GOT3 (cell line): ENCODE results near the gene SULF2.

Source experiments
- DNase-seq: peaks from one replicate; lab custom pipeline; 2025; ENCODE audit warnings: mixed read lengths; lab: John Stamatoyannopoulos, UW

SULF2 gene

DNA sequence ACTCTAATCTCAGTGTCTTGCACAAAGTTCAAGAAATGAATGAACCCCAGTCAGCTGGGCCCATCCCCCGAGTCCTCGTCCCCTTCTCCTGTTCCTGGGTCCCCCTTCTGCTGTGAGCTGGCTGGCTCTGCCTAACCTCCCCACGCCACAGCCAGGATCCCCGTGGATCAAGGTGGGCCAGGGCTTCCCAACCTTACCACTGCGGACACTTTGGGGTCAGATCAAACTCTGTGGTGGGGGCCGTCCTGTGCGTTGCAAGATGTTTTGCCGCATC is 116.2 kb downstream of the SULF2 start:
- no peak for DNase-seq

DNA sequence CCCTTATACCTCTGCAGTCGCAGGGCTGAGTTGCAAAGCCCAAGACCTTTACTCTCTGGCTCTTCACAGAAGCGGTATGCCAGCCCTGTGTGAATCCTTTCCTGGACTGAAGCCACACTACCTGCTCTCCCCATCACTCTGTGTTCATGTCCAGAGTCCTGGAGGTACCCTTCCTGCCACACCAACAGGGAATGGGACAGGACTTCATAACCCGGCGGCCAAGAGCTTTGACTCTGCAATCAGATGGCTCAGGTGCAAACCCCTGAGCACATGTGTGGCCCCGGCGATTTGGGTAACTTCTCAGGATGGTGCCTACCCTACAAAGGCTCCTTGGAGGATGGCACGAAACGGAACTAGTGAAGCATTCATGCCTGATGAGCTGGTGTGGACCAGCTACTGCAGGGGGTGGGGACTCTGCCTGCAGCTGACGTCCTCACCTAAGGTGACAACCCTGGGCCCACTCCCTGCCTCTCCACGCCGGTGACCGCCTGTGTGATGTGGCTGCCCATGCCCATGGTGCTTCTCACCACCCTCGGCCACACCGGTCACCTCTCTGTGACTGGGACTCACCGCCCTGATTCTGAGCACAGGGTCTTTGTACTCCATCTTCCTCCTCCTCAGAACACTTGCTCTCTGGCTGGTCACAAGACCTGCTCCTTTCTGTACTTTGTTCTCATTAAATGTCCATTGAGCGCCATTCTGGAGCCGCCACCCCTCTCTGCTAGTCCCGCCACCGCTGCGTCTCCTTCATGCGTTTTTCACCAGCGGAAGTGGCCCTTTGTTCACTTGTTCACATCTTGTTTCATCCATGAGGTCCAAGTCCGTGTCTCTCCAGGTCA is 116.7 kb downstream of the SULF2 start:
- DNase-seq: no peak

DNA sequence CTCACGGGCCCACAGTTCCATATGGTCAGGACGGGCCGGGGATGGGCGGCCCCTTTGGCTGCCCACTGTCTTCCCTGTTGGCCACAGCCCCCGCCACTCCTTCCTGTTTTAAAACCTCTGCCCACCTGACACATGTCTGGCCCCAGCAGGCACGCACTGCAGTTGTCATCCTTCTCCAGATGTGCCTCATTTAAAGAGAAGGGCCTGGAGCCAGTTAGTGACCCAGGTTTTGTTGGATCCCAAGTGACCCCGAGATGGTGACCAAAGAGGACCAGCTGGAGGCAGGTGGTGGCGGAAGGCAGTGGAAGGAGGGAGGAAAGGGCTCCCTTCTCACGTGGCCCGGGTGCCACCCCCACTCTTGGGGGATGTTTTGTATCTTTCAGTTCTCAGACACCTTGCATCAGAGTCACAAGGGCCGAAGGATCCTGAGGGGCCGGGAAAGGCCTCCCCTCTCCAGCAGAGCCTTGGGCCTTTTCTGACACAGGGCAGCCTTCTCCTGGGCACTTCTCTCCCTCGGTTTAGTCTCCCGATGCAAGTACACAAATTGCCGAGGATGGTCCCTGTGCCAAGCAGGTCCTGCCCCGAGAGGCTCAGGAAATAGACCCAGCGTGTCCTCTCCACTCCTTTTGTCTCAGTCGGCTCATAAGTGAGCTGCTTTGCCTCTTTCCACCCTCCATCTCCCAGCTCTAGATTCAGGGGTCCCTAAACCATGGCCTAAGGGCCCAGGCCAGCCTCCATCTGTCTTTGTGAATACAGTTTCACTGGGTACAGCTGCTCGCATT is 117.6 kb downstream of the SULF2 start:
- no peak for DNase-seq

DNA sequence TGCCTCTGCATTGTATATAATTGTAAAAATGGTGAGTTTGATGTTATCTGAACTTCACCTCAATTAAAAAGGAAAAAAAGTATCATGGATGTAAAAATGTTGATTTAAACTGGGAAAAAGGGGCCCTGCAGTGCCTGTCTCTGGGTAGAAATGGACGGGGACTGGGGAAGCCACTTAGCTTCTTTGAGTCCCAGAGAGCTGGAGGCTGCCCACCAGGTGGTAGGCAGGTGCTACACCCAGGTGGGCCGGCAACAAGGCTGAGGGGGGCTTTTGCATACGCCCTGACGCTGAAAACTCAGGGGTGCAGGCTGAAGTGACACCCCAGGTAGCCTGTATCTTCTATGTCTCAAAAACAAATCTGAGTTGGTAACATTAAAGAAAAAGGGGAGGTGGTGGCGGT is 118.2 kb downstream of the SULF2 start:
- DNase-seq: no peak

DNA sequence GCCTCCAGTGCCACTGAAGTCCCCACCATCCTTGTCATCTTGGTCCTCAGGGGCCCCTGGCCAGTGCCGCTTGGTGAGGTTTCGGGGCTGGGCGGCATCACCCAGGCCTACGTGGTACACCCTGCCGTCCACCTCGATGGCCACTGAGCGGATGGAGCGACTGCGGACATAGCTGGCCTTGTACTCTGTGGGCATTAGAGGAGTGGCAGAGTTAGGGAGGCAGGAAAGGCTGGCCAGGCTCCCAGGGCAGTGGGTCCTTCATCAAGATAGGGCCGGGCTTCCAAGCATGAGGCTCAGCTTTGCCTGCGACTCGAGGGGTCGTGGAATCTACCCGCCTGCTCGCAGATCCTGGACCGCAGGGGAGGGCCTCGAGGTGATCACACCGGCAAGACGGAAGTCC is 119.0 kb downstream of the SULF2 start:
- DNase-seq: no peak

DNA sequence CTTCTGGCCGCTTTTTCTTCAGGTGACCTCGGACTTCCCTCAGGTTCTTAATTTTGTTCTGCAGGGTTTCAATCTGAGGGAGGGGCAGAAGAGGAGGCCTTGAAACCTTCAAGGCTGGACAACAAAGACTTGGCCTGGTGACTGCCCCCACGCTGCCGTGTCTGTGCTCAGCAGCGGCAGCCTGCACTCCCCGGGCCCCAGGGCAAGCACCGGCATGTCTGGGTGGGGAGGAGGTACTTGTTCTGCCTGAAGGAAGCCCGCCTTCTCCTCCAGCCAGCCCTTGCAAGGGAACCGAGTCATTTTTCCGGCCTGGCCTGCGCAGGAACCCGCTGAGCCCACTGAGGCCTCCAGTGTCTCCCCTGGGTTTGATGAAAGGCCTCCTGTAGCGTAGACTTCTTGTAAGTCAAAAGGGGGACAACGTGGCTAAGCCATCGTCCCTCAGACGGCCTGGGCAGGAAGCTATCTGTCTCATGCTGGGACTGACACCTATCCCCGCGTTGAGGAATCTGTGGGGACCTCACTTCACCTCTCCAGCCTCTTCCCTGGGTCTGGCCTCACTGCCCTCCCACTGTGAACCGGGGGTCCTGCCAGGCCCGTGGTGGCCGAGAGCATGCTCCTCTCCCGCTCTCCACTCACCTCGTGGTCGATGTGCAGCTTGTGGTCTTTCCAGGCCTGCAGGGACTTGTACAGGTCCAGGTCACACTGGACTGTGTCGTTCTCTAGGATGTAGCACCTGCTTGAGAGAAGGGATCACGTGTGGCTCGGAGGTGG is 119.9 kb downstream of the SULF2 start:
- DNase-seq: no peak

DNA sequence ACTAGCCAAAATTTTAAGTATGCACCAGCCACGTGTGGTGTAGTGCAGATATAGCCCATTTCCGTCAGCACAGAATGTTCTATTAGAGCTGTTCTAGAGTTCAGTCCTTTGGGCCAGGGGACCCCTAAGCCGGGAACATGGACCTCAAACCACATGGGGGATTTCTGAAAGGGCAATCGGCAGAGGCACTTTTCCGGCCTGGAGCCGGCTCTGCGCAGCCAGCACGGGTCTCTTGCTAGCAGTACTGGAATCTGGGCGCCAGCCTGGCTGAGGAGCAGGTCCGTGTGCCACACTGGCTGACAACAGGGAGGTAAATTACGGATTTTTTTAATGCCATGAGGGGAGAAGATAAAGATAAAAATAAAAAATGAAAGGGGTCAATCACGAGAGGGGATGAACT is 120.5 kb downstream of the SULF2 start:
- DNase-seq: no peak

DNA sequence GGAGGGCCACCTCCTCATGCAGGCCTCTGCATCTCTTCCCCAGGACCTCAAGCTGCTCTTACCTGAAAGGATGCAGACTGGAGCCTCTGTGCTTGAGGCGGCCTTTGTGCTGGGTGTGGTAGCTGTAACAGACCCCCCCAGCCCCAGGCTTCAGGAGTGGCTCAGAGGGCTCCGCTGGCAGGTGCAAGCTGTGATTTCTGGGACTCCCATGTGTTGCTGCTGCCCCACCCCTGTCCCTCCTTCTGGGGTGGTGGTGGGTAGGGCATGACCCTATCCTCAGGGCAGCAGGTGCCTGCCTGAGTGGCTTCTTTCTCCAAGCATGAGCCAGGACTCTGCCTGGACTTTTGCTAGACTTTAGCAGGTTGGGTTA is 121.2 kb downstream of the SULF2 start:
- DNase-seq: no peak

DNA sequence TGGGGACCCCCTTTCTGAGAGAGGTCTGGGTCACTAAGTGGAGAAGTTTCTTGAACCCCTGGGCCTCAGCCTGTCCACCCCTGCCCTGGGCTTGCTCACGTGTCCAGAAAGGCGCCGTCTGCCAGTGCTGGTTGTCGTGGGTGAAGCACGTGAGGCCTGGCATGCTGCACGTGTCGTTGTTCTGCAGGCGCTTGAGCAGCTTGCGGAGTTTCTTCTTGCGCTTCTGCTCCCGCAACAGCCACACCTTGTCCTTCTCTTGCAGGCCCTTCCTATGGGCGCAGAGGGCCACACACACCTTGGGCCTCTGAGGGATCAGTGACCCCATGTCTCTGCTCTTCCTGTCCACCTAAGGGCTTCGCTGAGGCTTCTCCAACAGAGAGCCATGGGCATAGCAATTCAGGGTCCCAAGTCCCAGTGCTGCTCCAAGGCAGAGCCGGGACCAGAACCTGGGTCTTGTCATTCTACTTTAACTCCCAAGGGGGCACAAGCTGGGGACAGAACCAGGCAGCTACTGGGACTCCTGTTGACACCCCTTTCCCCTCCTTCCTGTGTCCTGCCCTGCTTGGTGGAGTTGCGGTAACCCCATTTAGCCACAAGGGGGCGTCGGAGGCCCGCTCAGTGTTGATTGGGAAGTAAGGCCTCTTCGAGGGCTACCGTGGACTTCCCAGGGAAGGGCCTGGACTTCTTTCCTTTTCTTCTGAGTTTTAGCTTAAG is 121.8 kb downstream of the SULF2 start:
- peak; percentile 52 for DNase-seq

DNA sequence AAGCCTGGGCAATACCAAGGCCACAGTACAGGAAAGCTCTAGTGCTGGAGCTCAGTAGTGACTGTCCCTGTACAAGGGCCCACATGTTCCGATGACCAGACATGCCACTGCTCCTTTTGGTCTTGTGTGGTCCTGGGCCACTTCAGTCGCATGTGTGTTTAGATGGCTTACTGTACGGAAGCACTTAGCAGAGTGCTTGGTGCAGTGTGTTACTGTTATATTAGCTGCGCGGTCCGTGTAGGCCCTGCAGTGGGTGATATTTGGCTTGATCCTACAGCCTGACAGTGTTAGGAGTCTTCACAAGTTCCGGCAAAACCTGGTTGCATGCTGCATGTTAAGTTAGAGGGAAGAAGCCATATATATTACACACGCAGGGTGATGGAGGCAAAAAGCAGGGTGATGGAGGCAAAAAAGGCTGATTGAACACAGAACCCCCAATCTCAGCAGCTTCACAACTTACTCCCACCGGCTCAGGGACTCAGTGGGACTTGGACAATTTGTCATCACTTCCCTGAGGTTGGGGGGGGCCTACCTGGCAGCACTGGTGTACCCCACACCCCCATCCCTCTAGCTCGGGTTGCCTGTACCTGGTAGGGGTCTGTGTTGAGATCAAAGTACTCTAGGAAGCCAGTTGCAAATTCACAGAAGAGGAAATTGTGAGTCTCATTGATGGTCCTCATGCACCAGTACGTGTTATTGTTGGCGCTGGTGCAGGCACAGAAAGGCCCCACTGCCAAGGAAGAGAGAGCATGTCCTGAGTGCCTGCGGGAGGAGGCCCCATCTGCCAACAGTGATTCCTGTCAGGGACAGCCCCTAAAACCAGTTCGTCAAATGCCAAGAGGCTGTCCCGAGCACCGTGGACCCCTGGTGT is 122.6 kb downstream of the SULF2 start:
- no peak for DNase-seq

DNA sequence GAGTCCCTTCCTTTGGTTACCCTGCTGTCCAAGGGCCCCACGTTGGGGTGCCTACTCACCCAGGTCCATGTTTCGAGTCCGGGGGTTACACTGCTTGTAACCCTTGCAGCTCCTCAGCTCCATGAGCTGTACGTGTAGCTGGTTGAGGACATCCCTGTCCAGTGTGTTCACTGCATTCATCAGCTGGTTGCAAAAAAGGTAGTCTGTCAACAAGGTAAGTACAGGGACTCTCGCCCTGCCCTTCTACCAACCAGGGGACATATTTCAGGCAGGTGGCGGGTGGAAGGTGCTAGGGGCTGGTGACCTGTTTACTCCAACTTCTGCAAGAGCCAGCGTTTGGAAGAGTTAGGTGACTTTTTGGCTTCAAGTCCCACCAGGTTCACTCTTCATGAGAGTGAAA is 123.6 kb downstream of the SULF2 start:
- DNase-seq: no peak

DNA sequence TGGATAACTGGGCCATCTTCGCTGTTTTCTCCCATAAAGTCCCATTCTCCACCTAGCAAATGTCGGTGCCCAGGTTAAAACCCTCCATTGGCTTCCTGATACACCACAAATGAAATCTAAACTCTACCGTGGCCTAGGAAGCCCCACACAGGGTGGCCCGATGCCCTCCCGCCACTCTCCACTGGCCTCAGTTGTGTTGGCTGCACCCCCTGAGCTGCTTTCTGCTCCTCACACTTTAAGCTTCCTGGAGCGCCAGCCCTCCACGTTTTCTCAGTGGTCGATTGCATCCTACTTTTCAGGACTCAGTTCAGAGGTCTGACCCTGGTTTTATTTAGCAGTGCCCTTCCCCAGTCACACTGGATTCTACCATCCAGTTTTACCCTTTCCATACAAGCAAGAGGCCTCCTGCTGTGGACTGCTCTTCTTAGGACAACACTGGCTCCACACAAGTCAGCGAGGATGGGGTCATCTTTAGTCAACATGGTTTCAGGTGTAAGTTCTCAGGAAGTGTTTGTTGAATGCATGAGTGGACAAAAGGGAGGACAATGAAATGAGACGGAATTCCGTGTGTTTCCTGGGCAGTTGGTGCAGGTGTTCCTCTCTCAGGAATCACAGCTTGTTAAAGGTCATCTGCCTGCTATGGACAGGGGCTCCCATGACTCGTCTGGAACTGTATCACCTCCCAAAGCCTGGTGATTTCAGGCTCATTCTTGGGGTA is 124.1 kb downstream of the SULF2 start:
- no peak for DNase-seq

DNA sequence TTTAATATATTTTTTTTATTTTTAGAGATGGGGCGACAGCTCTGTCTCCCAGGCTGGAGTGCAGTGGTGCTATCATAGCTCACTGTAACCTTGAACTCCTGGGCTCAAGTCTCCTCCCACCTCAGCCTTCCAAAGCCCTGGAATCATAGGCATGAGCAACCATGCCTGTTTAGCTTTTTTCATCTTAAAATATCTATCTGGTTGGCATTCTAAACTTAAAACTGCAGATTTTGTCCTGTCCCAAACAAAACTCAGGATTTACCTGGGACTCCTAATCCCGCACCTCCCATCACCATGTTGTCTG is 124.7 kb downstream of the SULF2 start:
- no peak for DNase-seq

DNA sequence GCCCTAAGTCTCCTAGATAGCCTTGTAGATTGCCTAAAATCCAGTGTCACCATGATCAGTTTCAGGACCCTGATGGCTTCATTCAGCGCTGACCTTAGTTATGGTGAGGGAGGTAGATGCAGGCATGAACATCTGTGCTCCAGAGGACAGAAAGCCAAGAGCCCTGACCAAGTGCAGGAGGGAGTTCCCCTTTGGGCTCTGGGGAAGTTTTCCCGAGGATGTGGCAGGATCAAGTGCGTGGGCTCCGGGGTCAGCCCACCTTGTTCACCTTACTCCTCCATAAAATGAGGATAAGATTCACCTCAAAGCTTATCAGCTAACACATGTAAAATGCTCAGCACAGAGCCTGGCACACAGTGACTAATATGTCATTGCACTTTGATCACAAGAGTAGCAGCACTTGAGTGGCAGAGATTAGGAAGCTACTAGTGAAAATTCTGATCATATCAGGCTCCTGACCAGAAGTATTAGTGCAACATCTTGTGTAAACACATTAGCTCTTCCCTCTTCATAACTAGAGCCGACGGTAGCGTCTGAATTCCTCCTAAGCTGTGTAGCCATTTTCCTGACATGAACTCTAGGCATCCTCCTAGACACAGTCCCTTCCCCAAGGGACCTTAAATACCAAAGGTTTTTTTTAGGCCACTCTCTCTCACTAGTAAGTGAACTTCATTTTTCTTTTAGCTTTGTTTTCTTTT is 125.2 kb downstream of the SULF2 start:
- DNase-seq: no peak

DNA sequence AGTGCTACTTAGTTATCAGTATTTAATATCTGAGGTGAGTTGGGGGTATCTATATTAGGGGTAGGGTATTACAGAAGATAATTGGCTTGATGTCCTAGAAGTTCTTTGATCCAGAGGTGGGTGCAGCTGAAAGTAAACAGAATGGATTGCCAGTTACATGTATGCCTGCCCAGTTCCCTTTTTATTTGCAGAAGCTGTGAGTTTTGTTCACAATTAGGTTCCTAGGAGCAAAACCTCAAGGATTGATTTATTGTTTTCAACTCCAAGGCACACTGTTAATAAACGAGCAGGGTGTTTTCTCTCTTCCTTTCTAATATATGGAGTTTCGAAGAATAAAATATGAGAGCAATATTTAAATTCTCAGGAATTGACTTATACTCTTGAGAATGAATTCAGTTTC is 129.0 kb downstream of the SULF2 start:
- no peak for DNase-seq

DNA sequence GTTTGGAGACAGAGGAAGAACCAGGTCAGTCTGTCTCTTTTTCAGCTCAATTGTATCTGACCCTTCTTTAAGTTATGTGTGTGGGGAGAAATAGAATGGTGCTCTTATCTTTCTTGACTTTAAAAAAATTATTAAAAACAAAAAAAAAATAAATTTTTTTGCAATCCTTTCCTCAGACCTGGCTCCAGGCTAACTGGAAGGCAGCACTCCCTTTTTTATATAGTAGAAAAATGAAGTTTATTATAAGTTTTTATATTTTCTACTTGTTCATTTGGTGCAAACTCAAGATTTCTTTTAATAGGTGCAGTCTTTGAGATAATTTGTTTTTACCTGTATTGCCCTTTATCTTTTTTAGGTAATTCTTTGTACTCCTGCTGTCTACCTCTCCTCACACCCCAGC is 129.6 kb downstream of the SULF2 start:
- DNase-seq: no peak

DNA sequence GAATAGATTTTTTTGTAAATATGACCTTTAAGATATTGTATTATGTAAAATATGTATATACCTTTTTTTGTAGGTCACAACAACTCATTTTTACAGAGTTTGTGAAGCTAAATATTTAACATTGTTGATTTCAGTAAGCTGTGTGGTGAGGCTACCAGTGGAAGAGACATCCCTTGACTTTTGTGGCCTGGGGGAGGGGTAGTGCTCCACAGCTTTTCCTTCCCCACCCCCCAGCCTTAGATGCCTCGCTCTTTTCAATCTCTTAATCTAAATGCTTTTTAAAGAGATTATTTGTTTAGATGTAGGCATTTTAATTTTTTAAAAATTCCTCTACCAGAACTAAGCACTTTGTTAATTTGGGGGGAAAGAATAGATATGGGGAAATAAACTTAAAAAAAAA is 130.9 kb downstream of the SULF2 start:
- DNase-seq: no peak

DNA sequence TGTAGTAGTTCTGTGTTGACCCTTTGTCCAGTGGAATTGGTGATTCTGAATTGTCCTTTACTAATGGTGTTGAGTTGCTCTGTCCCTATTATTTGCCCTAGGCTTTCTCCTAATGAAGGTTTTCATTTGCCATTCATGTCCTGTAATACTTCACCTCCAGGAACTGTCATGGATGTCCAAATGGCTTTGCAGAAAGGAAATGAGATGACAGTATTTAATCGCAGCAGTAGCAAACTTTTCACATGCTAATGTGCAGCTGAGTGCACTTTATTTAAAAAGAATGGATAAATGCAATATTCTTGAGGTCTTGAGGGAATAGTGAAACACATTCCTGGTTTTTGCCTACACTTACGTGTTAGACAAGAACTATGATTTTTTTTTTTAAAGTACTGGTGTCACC is 131.4 kb downstream of the SULF2 start:
- no peak for DNase-seq

DNA sequence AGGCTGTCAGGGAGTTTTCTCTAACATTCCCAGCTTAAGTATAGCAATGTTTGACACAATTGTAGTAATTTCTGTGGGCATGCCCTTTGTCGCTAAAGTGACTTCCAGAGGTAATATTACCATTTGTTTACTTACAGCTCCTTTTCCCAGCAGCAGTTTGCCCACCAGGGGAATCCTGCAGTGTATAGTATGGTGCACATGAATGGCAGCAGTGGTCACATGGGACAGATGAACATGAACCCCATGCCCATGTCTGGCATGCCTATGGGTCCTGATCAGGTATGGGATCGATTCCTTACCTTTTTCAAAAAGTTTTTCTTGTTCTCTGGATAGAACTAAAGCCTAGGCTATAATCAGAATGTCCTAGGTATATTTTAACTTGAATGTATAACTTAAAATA is 132.5 kb downstream of the SULF2 start:
- DNase-seq: no peak

DNA sequence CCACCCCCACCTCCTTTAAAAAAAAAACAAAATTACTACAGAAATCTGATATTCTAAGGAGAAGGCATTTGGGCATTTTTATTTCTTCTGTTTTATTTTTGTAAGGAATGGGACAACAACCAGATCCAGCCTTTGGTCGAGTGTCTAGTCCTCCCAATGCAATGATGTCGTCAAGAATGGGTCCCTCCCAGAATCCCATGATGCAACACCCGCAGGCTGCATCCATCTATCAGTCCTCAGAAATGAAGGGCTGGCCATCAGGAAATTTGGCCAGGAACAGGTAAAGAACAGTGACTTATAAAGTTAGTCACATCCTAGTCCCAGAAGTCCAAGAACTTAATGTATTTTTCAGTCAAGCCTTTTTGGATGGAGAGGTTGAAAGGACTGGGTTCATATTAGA is 133.0 kb downstream of the SULF2 start:
- DNase-seq: no peak
